Loucy (cell line): Measurements from ENCODE around the gene CACNA2D4.
A peak's percentile ranks its signal among the peaks of the same experiment; 100 is the strongest.

Experiments
- H2AFZ ChIP-seq: fragments of 200-600 bp; sonication (generic); 2 replicates; pipeline ENCODE4 v1.6.0; 2016; ENCODE audit warnings: antibody characterized with exemption, mild to moderate bottlenecking, low read length, moderate library complexity
- H3F3A ChIP-seq: fragments of 200-600 bp; 2 replicates; pipeline ENCODE4 v1.6.0; 2016; ENCODE audit warnings: antibody characterized with exemption, low read depth, mild to moderate bottlenecking
- H3K27me3 ChIP-seq: fragments of 200-600 bp; sonication (generic); 2 replicates; pipeline ENCODE4 v1.6.1; 2014; ENCODE audit warnings: low read length, mild to moderate bottlenecking; ENCODE audit not compliant: insufficient read depth, poor library complexity, severe bottlenecking
- H3K36me3 ChIP-seq: fragments of 200-600 bp; sonication (generic); 2 replicates; pipeline ENCODE4 v1.6.1; 2016; ENCODE audit warnings: low read length; ENCODE audit not compliant: insufficient read depth
- H3K4me1 ChIP-seq: fragments of 200-600 bp; sonication (generic); 2 replicates; pipeline ENCODE4 v1.5.1; 2014; ENCODE audit warnings: low read length, mild to moderate bottlenecking; ENCODE audit not compliant: insufficient read depth, poor library complexity, severe bottlenecking
- H3K4me2 ChIP-seq: fragments of 200-600 bp; sonication (generic); 2 replicates; pipeline ENCODE4 v1.6.0; 2014; ENCODE audit warnings: antibody characterized with exemption, low read length, low read depth, mild to moderate bottlenecking; ENCODE audit not compliant: poor library complexity, severe bottlenecking
- H3K4me3 ChIP-seq: fragments of 200-600 bp; sonication (generic); 2 replicates; pipeline ENCODE4 v1.5.1; 2014; ENCODE audit warnings: low read length, mild to moderate bottlenecking, mixed read lengths; ENCODE audit not compliant: poor library complexity, severe bottlenecking
- H3K79me2 ChIP-seq: fragments of 200-600 bp; sonication (generic); 2 replicates; pipeline ENCODE4 v1.6.1; 2014; ENCODE audit warnings: low read length; ENCODE audit not compliant: insufficient read depth
- H3K9ac ChIP-seq: fragments of 200-600 bp; sonication (generic); 2 replicates; pipeline ENCODE4 v1.6.0; 2014; ENCODE audit warnings: mild to moderate bottlenecking, low read depth, low read length, moderate library complexity; ENCODE audit not compliant: poor library complexity, severe bottlenecking
- H3K9me2 ChIP-seq: fragments of 200-600 bp; sonication (generic); replicated peaks from 2 replicates; pipeline ENCODE4 v1.6.1; 2016; ENCODE audit warnings: low read depth, low read length, mixed read lengths
- H3K9me3 ChIP-seq: fragments of 200-600 bp; sonication (generic); 2 replicates; pipeline ENCODE4 v1.6.1; 2014; ENCODE audit warnings: mild to moderate bottlenecking, antibody characterized with exemption, low read length, low read depth; ENCODE audit not compliant: insufficient read depth
- H4K20me1 ChIP-seq: fragments of 200-600 bp; sonication (generic); 2 replicates; pipeline ENCODE4 v1.6.0; 2014; ENCODE audit warnings: antibody characterized with exemption, low read length, mild to moderate bottlenecking; ENCODE audit not compliant: insufficient read depth, poor library complexity, severe bottlenecking
- EZH2phosphoT487 ChIP-seq: fragments of 200-600 bp; IDR thresholded peaks from 2 replicates; pipeline ENCODE4 v1.6.1; 2018; ENCODE audit warnings: antibody characterized with exemption, mild to moderate bottlenecking, moderate library complexity, borderline replicate concordance
- TF ChIP-seq, protein P1 (sequence below): fragments of 200-600 bp; sonication (generic); conservative IDR thresholded peaks from 2 replicates; pipeline ENCODE4 v1.5.1; 2014; ENCODE audit warnings: mild to moderate bottlenecking, antibody characterized with exemption, low read length

The CACNA2D4 gene

DNA sequence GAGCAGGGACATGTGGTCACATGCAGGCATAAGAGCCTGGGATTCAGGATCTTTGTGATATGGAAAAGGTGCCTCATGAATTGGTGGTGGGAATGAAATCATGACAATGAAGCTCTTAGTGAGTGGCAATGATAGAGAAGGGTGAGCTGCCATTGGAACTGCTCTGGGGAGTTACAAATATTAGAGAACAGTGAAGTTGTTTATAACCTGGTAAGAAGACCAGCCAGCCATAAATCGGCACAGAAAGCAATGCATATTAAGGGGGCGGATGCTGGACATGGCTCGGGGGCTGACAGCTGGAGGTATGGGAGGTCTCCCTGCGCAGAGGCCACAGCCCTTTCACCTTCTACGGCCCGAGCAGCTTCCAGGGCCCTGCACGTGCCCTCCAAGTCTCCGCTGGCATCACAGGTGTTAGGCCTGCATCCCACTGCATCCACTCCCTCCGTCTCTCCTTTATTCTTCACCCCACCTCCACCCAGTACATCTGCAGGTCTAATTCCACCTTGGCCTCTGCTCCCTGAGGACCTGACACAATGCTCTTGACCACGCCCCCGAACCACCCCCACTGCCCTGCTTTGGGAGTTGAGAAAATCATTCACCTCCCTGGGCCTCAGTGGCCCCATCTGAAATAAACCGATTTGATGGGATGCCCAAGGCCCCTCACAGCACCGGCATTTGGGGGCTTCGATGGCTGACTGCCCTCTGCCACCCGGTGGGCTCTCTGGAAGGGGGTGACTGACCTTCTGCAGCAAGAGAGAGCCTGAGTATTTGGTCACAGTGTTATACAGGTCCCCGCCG, 4.1 kb downstream of the CACNA2D4 start:
- H3K4me2 ChIP-seq = peak overlapping the region; percentile 72
- no peaks in the 10 kb centered on the region for H4K20me1 ChIP-seq
- no peaks in the 10 kb centered on the region for H3K27me3 ChIP-seq
- H3K36me3 ChIP-seq = no peaks in the 10 kb centered on the region
- peak overlapping the region; percentile 72 for H3K9ac ChIP-seq
- H3F3A ChIP-seq = no peaks in the 10 kb centered on the region
- TF ChIP-seq, protein P1, sequence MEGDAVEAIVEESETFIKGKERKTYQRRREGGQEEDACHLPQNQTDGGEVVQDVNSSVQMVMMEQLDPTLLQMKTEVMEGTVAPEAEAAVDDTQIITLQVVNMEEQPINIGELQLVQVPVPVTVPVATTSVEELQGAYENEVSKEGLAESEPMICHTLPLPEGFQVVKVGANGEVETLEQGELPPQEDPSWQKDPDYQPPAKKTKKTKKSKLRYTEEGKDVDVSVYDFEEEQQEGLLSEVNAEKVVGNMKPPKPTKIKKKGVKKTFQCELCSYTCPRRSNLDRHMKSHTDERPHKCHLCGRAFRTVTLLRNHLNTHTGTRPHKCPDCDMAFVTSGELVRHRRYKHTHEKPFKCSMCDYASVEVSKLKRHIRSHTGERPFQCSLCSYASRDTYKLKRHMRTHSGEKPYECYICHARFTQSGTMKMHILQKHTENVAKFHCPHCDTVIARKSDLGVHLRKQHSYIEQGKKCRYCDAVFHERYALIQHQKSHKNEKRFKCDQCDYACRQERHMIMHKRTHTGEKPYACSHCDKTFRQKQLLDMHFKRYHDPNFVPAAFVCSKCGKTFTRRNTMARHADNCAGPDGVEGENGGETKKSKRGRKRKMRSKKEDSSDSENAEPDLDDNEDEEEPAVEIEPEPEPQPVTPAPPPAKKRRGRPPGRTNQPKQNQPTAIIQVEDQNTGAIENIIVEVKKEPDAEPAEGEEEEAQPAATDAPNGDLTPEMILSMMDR = no peak
- no peak for TF ChIP-seq EZH2phosphoT487
- H3K4me1 ChIP-seq = peaks cover 50% of the 10 kb centered on the region
- H3K9me3 ChIP-seq = no peaks in the 10 kb centered on the region
- no peaks in the 10 kb centered on the region for H3K9me2 ChIP-seq
- H3K79me2 ChIP-seq = no peaks in the 10 kb centered on the region
- H3K4me3 ChIP-seq = peak overlapping the region; percentile 53
- no peak overlapping the region for H2AFZ ChIP-seq

DNA sequence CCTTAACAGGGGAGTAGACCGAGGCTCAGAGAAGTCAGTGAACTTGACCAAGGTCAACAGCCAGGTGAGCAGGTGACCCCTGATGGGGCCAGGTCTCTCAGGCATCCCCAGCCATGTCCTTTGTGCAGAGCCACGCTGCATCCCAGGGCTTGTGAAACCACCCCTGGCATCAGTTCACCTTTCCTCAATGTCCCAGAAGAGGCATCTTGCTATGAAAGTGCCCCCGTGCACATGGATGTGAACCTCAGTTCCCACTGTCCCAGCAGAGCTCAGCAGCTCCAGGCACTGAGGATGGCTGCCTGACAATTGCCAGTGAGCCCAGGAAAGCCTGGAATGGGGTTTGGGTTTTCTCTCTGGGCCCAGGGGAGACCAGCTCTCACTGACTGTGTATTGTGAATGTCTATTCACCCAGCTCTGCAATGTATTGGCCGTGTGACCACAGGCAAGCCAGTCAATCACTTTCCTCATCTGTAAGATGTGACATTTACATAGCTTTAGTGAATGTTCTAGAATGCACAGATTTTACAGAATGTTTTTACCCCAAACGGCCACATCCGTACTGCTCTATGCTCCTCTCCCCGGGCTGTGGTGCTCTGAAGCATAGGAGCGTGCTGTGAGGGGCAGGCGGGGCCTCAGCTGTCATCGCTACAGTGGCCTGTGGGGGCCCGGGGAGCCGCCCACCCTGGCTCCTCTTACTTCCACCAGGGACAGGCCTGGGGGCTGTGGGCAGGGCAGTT, 4.9 kb downstream of the CACNA2D4 start:
- no peaks in the 10 kb centered on the region for H3K9me3 ChIP-seq
- H3F3A ChIP-seq = no peaks in the 10 kb centered on the region
- H3K79me2 ChIP-seq = no peaks in the 10 kb centered on the region
- no peak overlapping the region for H2AFZ ChIP-seq
- H3K4me2 ChIP-seq = no peak overlapping the region
- H3K4me3 ChIP-seq = no peak overlapping the region
- no peaks in the 10 kb centered on the region for H4K20me1 ChIP-seq
- no peaks in the 10 kb centered on the region for H3K9me2 ChIP-seq
- TF ChIP-seq, protein P1 = no peak
- no peak for TF ChIP-seq EZH2phosphoT487
- H3K36me3 ChIP-seq = no peaks in the 10 kb centered on the region
- H3K27me3 ChIP-seq = no peaks in the 10 kb centered on the region
- peaks cover 48% of the 10 kb centered on the region for H3K4me1 ChIP-seq
- H3K9ac ChIP-seq = peak overlapping the region; percentile 72

DNA sequence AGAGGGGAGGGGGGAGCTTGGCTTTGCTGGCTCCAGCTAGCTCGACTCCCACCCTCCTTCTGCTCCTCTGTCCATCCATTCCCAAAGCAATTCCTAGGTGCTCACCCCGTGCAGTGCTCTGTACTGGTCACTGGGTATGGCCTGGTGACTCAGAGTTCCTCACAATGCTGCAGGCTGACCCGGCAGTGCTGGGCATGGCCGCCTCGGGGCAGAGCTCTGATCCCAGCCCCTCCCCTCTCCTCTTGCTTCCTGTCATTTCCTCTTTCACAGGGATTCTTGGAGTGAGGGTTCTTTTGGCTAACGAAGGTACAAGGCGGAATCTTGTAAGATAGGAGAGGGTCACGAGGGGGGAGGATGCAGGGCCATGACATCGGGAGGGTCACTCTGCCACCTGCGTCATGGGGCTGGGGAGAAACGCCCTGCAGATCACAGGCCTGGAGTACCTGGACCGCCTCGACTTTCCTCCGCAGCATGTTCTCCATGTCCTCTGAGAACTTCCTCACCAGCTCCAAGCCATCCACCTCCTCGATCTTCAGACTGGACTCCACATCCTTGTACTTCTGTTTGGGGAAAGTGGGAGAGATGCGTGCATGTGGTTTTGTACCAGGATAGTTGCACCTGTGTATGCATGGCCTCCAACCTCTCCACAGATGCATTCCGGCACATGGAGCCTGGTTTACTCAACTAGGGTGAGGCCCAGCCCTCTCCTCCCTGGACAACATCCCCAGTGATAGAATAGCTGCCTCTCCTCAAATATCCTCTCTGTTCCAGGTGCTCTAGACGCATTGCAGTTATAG, 5.7 kb downstream of the CACNA2D4 start:
- Histone ChIP-seq H3K27me3 (no peaks in the 10 kb centered on the region), H3K79me2 (no peaks in the 10 kb centered on the region), H4K20me1 (no peaks in the 10 kb centered on the region), H3F3A (no peaks in the 10 kb centered on the region), H3K4me2 (no peak overlapping the region), H3K4me3 (no peak overlapping the region), H3K9me2 (no peaks in the 10 kb centered on the region), H3K36me3 (no peaks in the 10 kb centered on the region), H3K4me1 (peaks cover 40% of the 10 kb centered on the region), H2AFZ (no peak overlapping the region), H3K9ac (no peak overlapping the region), H3K9me3 (no peaks in the 10 kb centered on the region)
- no peak for TF ChIP-seq EZH2phosphoT487
- TF ChIP-seq, protein P1 = no peak
